Smooth muscle cell (in vitro differentiated cells): ENCODE results near the gene HSD11B2. TPM values are rescaled to one million over a fixed set of nuclear protein-coding genes. Genes with fewer than 3 reads are reported as not detected.

Source experiments
- DNase-seq: peaks from one replicate; lab custom pipeline; 2025; ENCODE audit not compliant: unreplicated experiment; lab: John Stamatoyannopoulos, UW
- H2AFZ ChIP-seq: fragments of 200-600 bp; sonication (generic); 2 replicates; pipeline ENCODE4 v1.6.0; 2016; ENCODE audit warnings: antibody characterized with exemption, low read depth, mild to moderate bottlenecking
- H3F3A ChIP-seq: fragments of 200-600 bp; sonication (generic); 2 replicates; pipeline ENCODE4 v1.6.0; 2017; ENCODE audit warnings: antibody characterized with exemption, low read depth
- H3K27ac ChIP-seq: fragments of 200-600 bp; sonication (generic); 2 replicates; pipeline ENCODE4 v1.5.1; 2016; ENCODE audit warnings: low read depth, mild to moderate bottlenecking
- H3K27me3 ChIP-seq: fragments of 200-600 bp; sonication (generic); 2 replicates; pipeline ENCODE4 v1.6.1; 2016; ENCODE audit warnings: low read depth, mild to moderate bottlenecking
- H3K36me3 ChIP-seq: fragments of 200-600 bp; sonication (generic); 2 replicates; pipeline ENCODE4 v1.5.1; 2016; ENCODE audit warnings: low read depth
- H3K4me1 ChIP-seq: fragments of 200-600 bp; sonication (generic); 2 replicates; pipeline ENCODE4 v1.5.1; 2016; ENCODE audit warnings: low read depth
- H3K4me2 ChIP-seq: fragments of 200-600 bp; sonication (generic); 2 replicates; pipeline ENCODE4 v1.6.0; 2016; ENCODE audit warnings: mild to moderate bottlenecking
- H3K4me3 ChIP-seq: fragments of 200-600 bp; sonication (generic); 2 replicates; pipeline ENCODE4 v1.5.1; 2016; ENCODE audit warnings: mild to moderate bottlenecking
- H3K79me2 ChIP-seq: fragments of 200-600 bp; sonication (generic); 2 replicates; pipeline ENCODE4 v1.6.0; 2016; ENCODE audit warnings: low read depth, mild to moderate bottlenecking
- H3K9ac ChIP-seq: fragments of 200-600 bp; sonication (generic); 2 replicates; pipeline ENCODE4 v1.6.0; 2016; ENCODE audit warnings: low read depth
- H3K9me3 ChIP-seq: fragments of 200-600 bp; sonication (generic); replicated peaks from 2 replicates; pipeline ENCODE4 v1.5.1; 2016; ENCODE audit warnings: low read depth
- H4K20me1 ChIP-seq: fragments of 200-600 bp; sonication (generic); 2 replicates; pipeline ENCODE4 v1.6.0; 2016; ENCODE audit warnings: low read depth
- CTCF ChIP-seq: fragments of 200-600 bp; sonication (generic); IDR thresholded peaks from 2 replicates; pipeline ENCODE4 v1.5.1; 2017; ENCODE audit warnings: borderline replicate concordance, mild to moderate bottlenecking, antibody characterized with exemption; ENCODE audit not compliant: insufficient read depth, poor library complexity, severe bottlenecking
- WGBS: methylation state at CpG from one replicate; pipeline ENCODE4 v1.1.7; 2016; ENCODE audit warnings: low lambda C conversion rate; 5-methylcytosine and 5-hydroxymethylcytosine counted together
- polyA plus RNA-seq: library from polyadenylated mRNA; unstranded; fragments of >200 nt; fragmentation: Nextera tagmentation; extraction: Ambion mirVana; gene quantifications from 2 replicates; pipeline ENCODE4 v1.2.1, GENCODE V29; 2016
- total RNA-seq: library from RNA; depleted of rRNA; stranded (reverse); fragments of >200 nt; gene quantifications from 2 replicates; pipeline ENCODE4 v1.2.3, GENCODE V29; 2014

HSD11B2 gene
- total and polyA plus RNA-seq, 2 experiments from 2014 or later, result not detected

- peaks cover 18% of the 10 kb centered on the region for H3K4me1 ChIP-seq
- H3K4me3 ChIP-seq, result no peak overlapping the region
- H3K36me3 ChIP-seq, result no peaks in the 10 kb centered on the region
- DNase-seq, result no peak
- H3F3A ChIP-seq, result no peaks in the 10 kb centered on the region
- H3K79me2 ChIP-seq, result no peaks in the 10 kb centered on the region
- TF ChIP-seq CTCF, result no peak
- no peak overlapping the region for H3K27ac ChIP-seq
- no peak overlapping the region for H3K4me2 ChIP-seq
- H3K27me3 ChIP-seq, result peaks cover 50% of the 10 kb centered on the region
- H4K20me1 ChIP-seq, result no peaks in the 10 kb centered on the region
- WGBS, result 48% methylated on average over 4 of the region's 4 CpGs
- H3K9me3 ChIP-seq, result no peaks in the 10 kb centered on the region
- H2AFZ ChIP-seq, result no peak overlapping the region
- H3K9ac ChIP-seq, result no peak overlapping the region
Observed at GRCh38 chr16:67425580-67425979, 5.3 kb upstream of the HSD11B2 start.

DNA sequence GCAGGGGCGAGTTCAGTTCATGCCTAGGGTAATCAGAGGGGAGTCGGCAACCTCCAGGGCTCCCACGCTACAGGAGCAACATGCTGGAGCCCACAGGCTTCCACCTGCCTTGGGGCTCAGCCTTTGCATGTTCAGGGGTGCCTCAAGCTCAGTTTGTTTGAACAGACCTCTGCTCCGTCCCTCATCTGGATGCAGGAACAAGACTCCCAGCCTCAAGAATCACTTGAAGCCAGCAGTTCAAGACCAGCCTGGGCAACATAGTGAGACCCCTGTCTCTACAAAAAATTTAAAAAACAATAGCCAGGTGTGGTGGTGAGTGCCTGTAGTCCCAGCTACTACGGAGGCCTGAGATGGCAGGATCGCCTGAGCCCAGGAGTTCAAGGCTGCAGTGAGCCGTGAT lies 4.9 kb upstream of the HSD11B2 start:
- no peaks in the 10 kb centered on the region for H4K20me1 ChIP-seq
- no peaks in the 10 kb centered on the region for H3K36me3 ChIP-seq
- no peaks in the 10 kb centered on the region for H3K79me2 ChIP-seq
- H3K9ac ChIP-seq, result no peak overlapping the region
- H3K9me3 ChIP-seq, result no peaks in the 10 kb centered on the region
- H2AFZ ChIP-seq, result no peak overlapping the region
- H3K27ac ChIP-seq, result no peak overlapping the region
- 88% methylated on average over 7 of the region's 7 CpGs for WGBS
- H3K4me2 ChIP-seq, result no peak overlapping the region
- no peak for DNase-seq
- peaks cover 20% of the 10 kb centered on the region for H3K4me1 ChIP-seq
- no peaks in the 10 kb centered on the region for H3F3A ChIP-seq
- peaks cover 54% of the 10 kb centered on the region for H3K27me3 ChIP-seq
- no peak for TF ChIP-seq CTCF
- H3K4me3 ChIP-seq, result no peak overlapping the region

GRCh38 chr16:67426950-67427349 lies 4.0 kb upstream of the HSD11B2 start:
- H3K36me3 ChIP-seq, result no peaks in the 10 kb centered on the region
- 84% methylated on average over 7 of the region's 7 CpGs for WGBS
- no peaks in the 10 kb centered on the region for H3F3A ChIP-seq
- no peaks in the 10 kb centered on the region for H3K9me3 ChIP-seq
- peaks cover 24% of the 10 kb centered on the region for H3K4me1 ChIP-seq
- H3K4me2 ChIP-seq, result no peak overlapping the region
- no peaks in the 10 kb centered on the region for H4K20me1 ChIP-seq
- no peak overlapping the region for H2AFZ ChIP-seq
- TF ChIP-seq CTCF, result no peak
- H3K27me3 ChIP-seq, result peaks cover 61% of the 10 kb centered on the region
- H3K79me2 ChIP-seq, result no peaks in the 10 kb centered on the region
- no peak overlapping the region for H3K4me3 ChIP-seq
- no peak overlapping the region for H3K27ac ChIP-seq
- no peak overlapping the region for H3K9ac ChIP-seq
- DNase-seq, result no peak

- peak; percentile 73 for TF ChIP-seq CTCF
- WGBS, result 21% methylated on average over 11 of the region's 11 CpGs
- no peaks in the 10 kb centered on the region for H3F3A ChIP-seq
- H3K9ac ChIP-seq, result no peak overlapping the region
- no peaks in the 10 kb centered on the region for H3K9me3 ChIP-seq
- no peak overlapping the region for H3K27ac ChIP-seq
- H3K79me2 ChIP-seq, result no peaks in the 10 kb centered on the region
- no peak overlapping the region for H3K4me2 ChIP-seq
- DNase-seq, result peak; percentile 7
- H3K4me1 ChIP-seq, result peaks cover 24% of the 10 kb centered on the region
- no peaks in the 10 kb centered on the region for H4K20me1 ChIP-seq
- no peaks in the 10 kb centered on the region for H3K36me3 ChIP-seq
- H3K27me3 ChIP-seq, result peaks cover 70% of the 10 kb centered on the region
- H3K4me3 ChIP-seq, result no peak overlapping the region
- no peak overlapping the region for H2AFZ ChIP-seq
Observed at GRCh38 chr16:67428146-67428731, 2.7 kb upstream of the HSD11B2 start.
